Endothelial cell of umbilical vein (primary cell): ENCODE data around the gene FAM90A26. TPM values are rescaled to one million over a fixed set of nuclear protein-coding genes. Genes with fewer than 3 reads are reported as not detected.
"Not testable (repeated sequence)": the region's sequence is repeated elsewhere in the genome, so short reads cannot be mapped to it uniquely, and the experiment has no call there.

ENCODE experiments used
- BruUV-seq: library from RNA; stranded (reverse); fragments of 400-500 nt; replicated peaks from 2 replicates; lab custom pipeline; 2021; lab: Mats Ljungman, UMichigan
- CTCF ChIA-PET: fragments of 300-600, 350-600 bp; sonication (Branson Sonifier 250); formaldehyde crosslinking; loops from one replicate; lab custom pipeline; 2021; ENCODE audit warnings: antibody characterized with exemption, inconsistent platforms; lab: Charles Lee
- POLR2A ChIA-PET: fragments of 300-600, 350-600 bp; sonication (Branson Sonifier 250); formaldehyde crosslinking; loops from one replicate; lab custom pipeline; 2021; ENCODE audit warnings: antibody characterized with exemption, inconsistent platforms; lab: Charles Lee
- DNase-seq: peaks from one replicate; pipeline ENCODE4 v3.0.0-alpha.2; 2011; ENCODE audit warnings: low read depth, low spot score
- FAIRE-seq: peaks from 2 replicates; lab custom pipeline; 2011; peaks lifted over from hg19 to GRCh38; lab: Jason Lieb, UNC
- H2AFZ ChIP-seq: 2 replicates; pipeline ENCODE4 v1.6.0; 2012; ENCODE audit warnings: low read depth, low read length, control low read depth, inconsistent platforms
- H3K27ac ChIP-seq: 2 replicates; pipeline ENCODE4 v1.5.1; 2011; ENCODE audit warnings: low read depth, mild to moderate bottlenecking, control low read depth, low read length, moderate library complexity; ENCODE audit not compliant: insufficient read depth
- H3K27me3 ChIP-seq, 2 experiments: 2 replicates each; pipeline versions ENCODE4 v1.6.0 to v1.6.1; 2011; ENCODE audit warnings: low read length in 2 of 2, mixed read lengths in 1 of 2; ENCODE audit not compliant: control insufficient read depth in 2 of 2, insufficient read depth in 2 of 2
- H3K36me3 ChIP-seq, 2 experiments: 2 replicates in 1 of 2; 3 replicates in 1 of 2; pipeline ENCODE4 v1.5.1; 2011; ENCODE audit warnings: low read length in 2 of 2, mild to moderate bottlenecking in 1 of 2, moderate library complexity in 1 of 2; ENCODE audit not compliant: control insufficient read depth in 2 of 2, insufficient read depth in 2 of 2; ENCODE audit errors: extremely low read depth in 1 of 2
- H3K4me1 ChIP-seq: 3 replicates; pipeline ENCODE4 v1.5.1; 2011; ENCODE audit warnings: mild to moderate bottlenecking, low read length; ENCODE audit not compliant: control insufficient read depth, insufficient read depth; ENCODE audit errors: extremely low read depth
- H3K4me2 ChIP-seq: 2 replicates; pipeline ENCODE4 v1.6.1; 2011; ENCODE audit warnings: low read length, control low read depth, mixed read lengths; ENCODE audit not compliant: insufficient read depth
- H3K4me3 ChIP-seq, 3 experiments: fragments of 200-600 bp in 1 of 3; sonication (generic), shearing (Covaris generic) in 1 of 3; replicated peaks in 1 of 3; 2 replicates each; pipeline ENCODE4 v1.5.1; 2011 to 2016; ENCODE audit warnings: control low read depth in 3 of 3, low read length in 3 of 3, mild to moderate bottlenecking in 2 of 3, inconsistent platforms in 1 of 3, low read depth in 1 of 3, moderate library complexity in 1 of 3; ENCODE audit not compliant: insufficient read depth in 1 of 3
- H3K79me2 ChIP-seq: 2 replicates; pipeline ENCODE4 v1.6.0; 2012; ENCODE audit warnings: low read length, inconsistent platforms; ENCODE audit not compliant: control insufficient read depth, insufficient read depth
- H3K9ac ChIP-seq: replicated peaks from 2 replicates; pipeline ENCODE3; 2011; ENCODE audit warnings: low read length, control low read depth; ENCODE audit not compliant: insufficient read depth; ENCODE audit errors: extremely low read depth
- H3K9me1 ChIP-seq: replicated peaks from 3 replicates; pipeline ENCODE4 v1.6.0; 2011; ENCODE audit warnings: mild to moderate bottlenecking, low read length; ENCODE audit not compliant: control insufficient read depth, insufficient read depth; ENCODE audit errors: extremely low read depth
- H3K9me3 ChIP-seq: replicated peaks from 2 replicates; pipeline ENCODE4 v1.5.1; 2012; ENCODE audit warnings: low read length, inconsistent platforms; ENCODE audit not compliant: control insufficient read depth, insufficient read depth
- H4K20me1 ChIP-seq: replicated peaks from 2 replicates; pipeline ENCODE3; 2011; ENCODE audit warnings: mild to moderate bottlenecking, low read length; ENCODE audit not compliant: control insufficient read depth, insufficient read depth; ENCODE audit errors: extremely low read depth
- dilution Hi-C: fragments of 300-500 bp; cut with MboI; formaldehyde crosslinking; loops from one replicate; pipeline ENCODE4 v1.15.0; 2019; ENCODE audit warnings: low sequenced_read_pairs; ENCODE audit not compliant: extremely low pct_ligation_motif_present
- intact Hi-C: fragments of 100-400 bp; cut with micrococcal nuclease; formaldehyde crosslinking; loops from one replicate; pipeline ENCODE4 v1.10.0; 2022
- polyA plus RNA-seq, 4 experiments: library from polyadenylated mRNA; depleted of rRNA in 3 of 4; stranded (reverse) in 3 of 4; unstranded in 1 of 4; fragments of >200 nt; gene quantifications; 2 replicates each; pipeline versions ENCODE4 v1.2.1 to v1.2.3, GENCODE V29; 2011 to 2012; ENCODE audit warnings: missing spikeins in 1 of 4
- total RNA-seq: library from RNA; stranded (reverse); gene quantifications from 2 replicates; pipeline ENCODE4 v1.2.3, GENCODE V29; 2021

FAM90A26 gene
- total and polyA plus RNA-seq, 2 donors (not counting 3 experiments of a cell fraction or from before 2014, with no cell fraction given), result not detected

DNA sequence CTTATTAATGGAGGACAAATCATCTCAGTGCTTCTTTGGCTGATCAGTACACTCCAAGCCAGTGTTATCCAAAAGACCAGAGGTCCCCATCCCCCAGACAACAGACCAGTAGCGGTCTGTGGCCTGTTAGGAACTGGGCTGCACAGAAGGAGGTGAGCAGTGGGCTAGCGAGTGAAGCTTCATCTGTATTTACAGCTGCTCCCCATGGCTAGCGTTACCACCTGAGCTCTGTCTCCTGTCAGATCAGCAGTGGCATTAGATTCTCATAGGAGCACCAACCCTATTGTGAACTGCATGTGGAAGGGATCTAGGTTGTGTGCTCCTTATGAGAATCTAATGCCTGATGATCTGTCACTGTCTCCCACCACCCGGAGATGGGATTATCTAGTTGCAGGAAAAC is 37.4 kb upstream of the FAM90A26 start:
- CTCF ChIA-PET, H3K9ac ChIP-seq, H3K27ac ChIP-seq, dilution Hi-C loops, POLR2A ChIA-PET, H3K9me3 ChIP-seq, H3K4me2 ChIP-seq, H4K20me1 ChIP-seq, FAIRE-seq, DNase-seq, BruUV-seq, H3K4me1 ChIP-seq, H3K27me3 ChIP-seq, H3K9me1 ChIP-seq, H3K4me3 ChIP-seq, H3K79me2 ChIP-seq, H3K36me3 ChIP-seq, intact Hi-C loops, H2AFZ ChIP-seq: not testable (repeated sequence)

DNA sequence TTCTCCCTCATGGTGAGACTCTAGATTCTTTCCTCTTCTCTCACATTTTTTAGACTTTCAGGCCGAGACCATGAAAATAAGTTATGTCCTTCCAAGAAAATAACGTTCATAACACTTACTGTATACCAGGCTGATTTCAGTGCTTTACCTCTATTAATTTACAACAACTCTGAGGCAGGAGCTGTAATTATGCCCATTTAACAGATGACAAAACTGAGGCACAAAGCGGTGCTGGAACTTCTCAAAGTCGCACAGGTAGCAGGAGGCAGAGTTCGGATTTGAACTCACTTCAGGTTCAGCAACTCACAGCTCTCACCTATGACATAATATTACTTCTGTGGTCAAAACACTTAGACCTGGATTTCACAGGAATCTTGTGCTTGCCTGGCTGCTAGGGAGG is 36.2 kb upstream of the FAM90A26 start:
- FAIRE-seq, H3K9ac ChIP-seq, H3K79me2 ChIP-seq, dilution Hi-C loops, CTCF ChIA-PET, H2AFZ ChIP-seq, H4K20me1 ChIP-seq, H3K36me3 ChIP-seq, BruUV-seq, H3K27ac ChIP-seq, H3K9me3 ChIP-seq, DNase-seq, H3K9me1 ChIP-seq, H3K4me1 ChIP-seq, H3K27me3 ChIP-seq, intact Hi-C loops, H3K4me3 ChIP-seq, POLR2A ChIA-PET, H3K4me2 ChIP-seq: not testable (repeated sequence)

GRCh38 chr4:9134556-9134955 is 35.7 kb upstream of the FAM90A26 start:
- DNase-seq, H3K79me2 ChIP-seq, H3K4me2 ChIP-seq, BruUV-seq, H3K4me3 ChIP-seq, H2AFZ ChIP-seq, H3K9me3 ChIP-seq, dilution Hi-C loops, H3K36me3 ChIP-seq, H3K4me1 ChIP-seq, H3K9ac ChIP-seq, FAIRE-seq, POLR2A ChIA-PET, H3K9me1 ChIP-seq, H3K27me3 ChIP-seq, H3K27ac ChIP-seq, H4K20me1 ChIP-seq, intact Hi-C loops, CTCF ChIA-PET: not testable (repeated sequence)

GRCh38 chr4:9141050-9141449 is 29.2 kb upstream of the FAM90A26 start:
- H3K9me3 ChIP-seq, H3K9ac ChIP-seq, H3K4me2 ChIP-seq, H3K4me3 ChIP-seq, H3K27ac ChIP-seq, DNase-seq, H3K36me3 ChIP-seq, intact Hi-C loops, dilution Hi-C loops, H4K20me1 ChIP-seq, H2AFZ ChIP-seq, BruUV-seq, H3K79me2 ChIP-seq, H3K9me1 ChIP-seq, CTCF ChIA-PET, FAIRE-seq, POLR2A ChIA-PET, H3K27me3 ChIP-seq, H3K4me1 ChIP-seq: not testable (repeated sequence)
